HepG2 (cell line): ENCODE results near the gene NAPSA. TPM values are rescaled to one million over a fixed set of nuclear protein-coding genes. Genes with fewer than 3 reads are reported as not detected.
A peak's percentile ranks its signal among the peaks of the same experiment; 100 is the strongest.

ENCODE experiments used
- ASH2L ChIP-seq: fragments of 300-600, 200-600 bp; sonication (generic); IDR thresholded peaks from 2 replicates; pipeline ENCODE4 v1.7.0; 2017; ENCODE audit warnings: low read depth, mild to moderate bottlenecking, moderate library complexity, mixed read lengths, low read length; ENCODE audit not compliant: insufficient read length
- BCL3 ChIP-seq: sonication (generic); formaldehyde crosslinking; IDR thresholded peaks from 2 replicates; pipeline ENCODE4 v1.5.1; 2020; ENCODE audit warnings: mild to moderate bottlenecking, missing genetic modification reagents, moderate library complexity
- CREB1 ChIP-seq, 2 experiments: fragments of 450-650 bp in 1 of 2; IDR thresholded peaks; 2 replicates each; pipeline ENCODE4 v1.6.1; 2016 to 2017; ENCODE audit warnings: control low read depth in 1 of 2, mild to moderate bottlenecking in 1 of 2, missing compliant biosample characterization in 1 of 2, missing genetic modification characterization in 1 of 2
- DZIP1 ChIP-seq: sonication (generic); formaldehyde crosslinking; IDR thresholded peaks from 2 replicates; pipeline ENCODE4 v1.5.0; 2020; ENCODE audit warnings: mild to moderate bottlenecking, missing genetic modification reagents
- ERF ChIP-seq: IDR thresholded peaks from 2 replicates; pipeline ENCODE4 v1.6.1; 2018; ENCODE audit warnings: missing biosample characterization, missing genetic modification reagents
- HDAC1 ChIP-seq: sonication (generic); formaldehyde crosslinking; IDR thresholded peaks from 2 replicates; pipeline ENCODE4 v1.5.1; 2020; ENCODE audit warnings: mild to moderate bottlenecking, missing genetic modification reagents
- JUND ChIP-seq: sonication (generic); formaldehyde crosslinking; IDR thresholded peaks from 2 replicates; pipeline ENCODE4 v1.8.0; 2022; ENCODE audit warnings: mild to moderate bottlenecking, missing genetic modification reagents
- MTERF4 ChIP-seq: sonication (generic); formaldehyde crosslinking; IDR thresholded peaks from 2 replicates; pipeline ENCODE4 v1.8.0; 2023; ENCODE audit warnings: mild to moderate bottlenecking, missing genetic modification reagents
- PAX8 ChIP-seq: sonication (generic); formaldehyde crosslinking; IDR thresholded peaks from 2 replicates; pipeline ENCODE4 v1.8.0; 2022; ENCODE audit warnings: mild to moderate bottlenecking, missing genetic modification reagents, borderline replicate concordance
- PBX3 ChIP-seq: sonication (generic); formaldehyde crosslinking; IDR thresholded peaks from 2 replicates; pipeline ENCODE4 v1.8.1; 2023; ENCODE audit warnings: missing genetic modification reagents, inconsistent platforms, borderline replicate concordance
- PCBP1 ChIP-seq: fragments of 200-400 bp; formaldehyde crosslinking; IDR thresholded peaks from 2 replicates; pipeline ENCODE4 v1.6.1; 2017; ENCODE audit warnings: mild to moderate bottlenecking, low read depth, low read length, borderline replicate concordance
- PREB ChIP-seq: sonication (generic); formaldehyde crosslinking; IDR thresholded peaks from 2 replicates; pipeline ENCODE4 v1.4.0; 2020; ENCODE audit warnings: missing genetic modification reagents
- SIX4 ChIP-seq: sonication (generic); formaldehyde crosslinking; IDR thresholded peaks from 2 replicates; pipeline ENCODE4 v1.4.0; 2020; ENCODE audit warnings: missing genetic modification reagents
- TCF7L2 ChIP-seq: IDR thresholded peaks from 2 replicates; pipeline ENCODE4 v1.6.1; 2011; ENCODE audit warnings: mild to moderate bottlenecking, low read depth, low read length, moderate library complexity
- XRCC5 ChIP-seq: fragments of 200-400 bp; formaldehyde crosslinking; optimal IDR thresholded peaks from 2 replicates; pipeline ENCODE3; 2017; ENCODE audit warnings: mild to moderate bottlenecking, low read length
- ZNF512B ChIP-seq: sonication (generic); formaldehyde crosslinking; IDR thresholded peaks from 2 replicates; pipeline ENCODE4 v1.5.1; 2020; ENCODE audit warnings: missing genetic modification reagents, mild to moderate bottlenecking, borderline replicate concordance
- polyA plus RNA-seq, 8 experiments: library from polyadenylated mRNA; depleted of rRNA in 3 of 8; stranded (reverse) in 7 of 8; unstranded in 1 of 8; fragments of >200 nt; fragmentation: Illumina TruSeq in 4 of 8; extraction: Trizol in 4 of 8; gene quantifications; 2 replicates each; pipeline versions ENCODE4 v1.2.1 to v1.2.3, GENCODE V29; 2011 to 2016; ENCODE audit warnings: low read depth in 4 of 8, missing spikeins in 1 of 8, mixed read lengths in 1 of 8; ENCODE audit not compliant: insufficient read depth in 1 of 8
- total RNA-seq, 5 experiments: library from RNA; depleted of rRNA; stranded (reverse); fragments of >200 nt; fragmentation: Illumina TruSeq; extraction: Trizol; gene quantifications; 2 replicates each; pipeline ENCODE4 v1.2.3, GENCODE V29; 2016; ENCODE audit warnings: low read depth in 1 of 5

The NAPSA gene
- total and polyA plus RNA-seq, 2 of the 13 experiments (the other 11 are each of a cell fraction or from before 2014, with no cell fraction given) = not detected

- no peak for TF ChIP-seq ZNF512B
- 0 out of 2 replicates have a peak, but pooled peaks have one; percentile 49 for TF ChIP-seq PBX3 (CRISPR knock-in tag)
- no peak for TF ChIP-seq MTERF4 (CRISPR knock-in tag)
- TF ChIP-seq JUND (CRISPR knock-in tag) = no peak
- TF ChIP-seq BCL3 (CRISPR knock-in tag) = peak; percentile 91; the same call in 1 of the 2 replicates
- TF ChIP-seq XRCC5 = peak; percentile 42
- 0 out of 2 replicates have a peak, but pooled peaks have one; percentile 71 for TF ChIP-seq PCBP1
- no peak for TF ChIP-seq DZIP1 (CRISPR knock-in tag)
- no peak for TF ChIP-seq SIX4 (CRISPR knock-in tag)
- TF ChIP-seq TCF7L2 = no peak
- TF ChIP-seq ASH2L = peak; percentile 57
- TF ChIP-seq PAX8 (CRISPR knock-in tag) = no peak
- no peak for TF ChIP-seq ERF (CRISPR knock-in tag)
- TF ChIP-seq CREB1 (IDR thresholded peaks at IDR 0.05) = peak; percentile 60; the same call in 1 of the 2 replicates
- no peak for TF ChIP-seq CREB1 (CRISPR knock-in tag; IDR thresholded peaks at IDR 0.05)
- TF ChIP-seq HDAC1 = peak; percentile 90
- no peak for TF ChIP-seq PREB (CRISPR knock-in tag)
Observed at GRCh38 chr19:50383852-50384684, 18.6 kb upstream of the NAPSA start, which contains the start of gene POLD1 (continued).
